ENCODE measurements around the gene TRAF7.

GRCh38 chr16:2205967-2206313 is 50.4 kb downstream of the TRAF7 start:
- TF ChIP-seq CTCF (IDR thresholded peaks at IDR 0.05) (no peak), POLR2A (IDR thresholded peaks at IDR 0.05) (no peak)

Measured in Peyer's patch (tissue), 4 donors.